HepG2 (cell line): Measurements from ENCODE around the gene FAM90A1. TPM values are rescaled to one million over a fixed set of nuclear protein-coding genes. Genes with fewer than 3 reads are reported as not detected.
"Not testable (repeated sequence)": the region's sequence is repeated elsewhere in the genome, so short reads cannot be mapped to it uniquely, and the experiment has no call there.

Source experiments
- ATAC-seq: fragments of 200-7000 bp; cut with Tn5 transposase; 3 replicates; pipeline ENCODE4 v1.9.1; 2020; ENCODE audit warnings: mild to moderate bottlenecking, moderate library complexity
- BruUV-seq: library from RNA; stranded (reverse); fragments of 400-500 nt; replicated peaks from 2 replicates; lab custom pipeline; 2021; lab: Mats Ljungman, UMichigan
- CTCF ChIA-PET: fragments of 300-600 bp; formaldehyde crosslinking; extraction: SDS; loops from one replicate; lab custom pipeline; 2021; ENCODE audit warnings: low total read pairs, inconsistent platforms, low intra/inter-chr PET ratio; lab: Yijun Ruan, JAX
- POLR2A ChIA-PET: fragments of 350-600 bp; sonication (Branson Sonifier 250); formaldehyde crosslinking; loops from one replicate; lab custom pipeline; 2020; ENCODE audit warnings: antibody characterized with exemption, inconsistent platforms; lab: Yijun Ruan, JAX
- DNase-seq: peaks from one replicate; pipeline ENCODE4 v3.0.0-alpha.2; 2015; ENCODE audit warnings: low spot score
- FAIRE-seq: peaks from 3 replicates; lab custom pipeline; 2011; peaks lifted over from hg19 to GRCh38; lab: Jason Lieb, UNC
- H2AFZ ChIP-seq: one replicate; pipeline ENCODE4 v1.6.1; 2011; ENCODE audit warnings: low read length, inconsistent platforms
- H3K27ac ChIP-seq: fragments of 300-600 bp; 3 replicates; pipeline ENCODE4 v1.8.0; 2011; ENCODE audit warnings: mixed run types, mild to moderate bottlenecking, mixed read lengths, low read length, inconsistent platforms; ENCODE audit not compliant: insufficient read depth; ENCODE audit errors: extremely low read length
- H3K27me3 ChIP-seq, 2 experiments: fragments of 200-600 bp in 1 of 2; 2 replicates in 1 of 2; 3 replicates in 1 of 2; pipeline versions ENCODE4 v1.6.0 to v1.8.0; 2011; ENCODE audit warnings: low read length in 2 of 2, mild to moderate bottlenecking in 2 of 2, moderate library complexity in 2 of 2, inconsistent platforms in 1 of 2; ENCODE audit not compliant: insufficient read depth in 2 of 2, control insufficient read depth in 1 of 2
- H3K36me3 ChIP-seq, 2 experiments: fragments of 200-600 bp in 1 of 2; replicated peaks in 1 of 2; 2 replicates in 1 of 2; 3 replicates in 1 of 2; pipeline versions ENCODE4 v1.5.1 to v1.8.0; 2011; ENCODE audit warnings: low read length in 2 of 2, inconsistent platforms in 1 of 2; ENCODE audit not compliant: insufficient read depth in 2 of 2, control insufficient read depth in 1 of 2
- H3K4me1 ChIP-seq: 2 replicates; pipeline ENCODE4 v1.5.1; 2012; ENCODE audit warnings: low read length, inconsistent platforms; ENCODE audit not compliant: insufficient read depth
- H3K4me2 ChIP-seq: 2 replicates; pipeline ENCODE4 v1.6.0; 2011; ENCODE audit warnings: low read depth, low read length, inconsistent platforms
- H3K4me3 ChIP-seq, 3 experiments: fragments of 200-600 bp in 1 of 3; sonication (generic), shearing (Covaris generic) in 1 of 3; replicated peaks in 1 of 3; 2 replicates each; pipeline ENCODE4 v1.5.1; 2011 to 2016; ENCODE audit warnings: low read length in 3 of 3, inconsistent platforms in 2 of 3, low read depth in 2 of 3, mild to moderate bottlenecking in 2 of 3, control low read depth in 1 of 3, mixed read lengths in 1 of 3; ENCODE audit not compliant: insufficient read depth in 1 of 3
- H3K79me2 ChIP-seq: one replicate; pipeline ENCODE4 v1.6.1; 2011; ENCODE audit warnings: low read length, inconsistent platforms; ENCODE audit not compliant: insufficient read depth
- H3K9ac ChIP-seq: 2 replicates; pipeline ENCODE4 v1.6.0; 2011; ENCODE audit warnings: mild to moderate bottlenecking, low read depth, low read length, inconsistent platforms; ENCODE audit not compliant: insufficient read depth
- H3K9me3 ChIP-seq: 2 replicates; pipeline ENCODE4 v1.5.1; 2012; ENCODE audit warnings: mild to moderate bottlenecking, low read length
- H4K20me1 ChIP-seq: 2 replicates; pipeline ENCODE4 v1.6.0; 2011; ENCODE audit warnings: inconsistent platforms, mild to moderate bottlenecking, low read length, moderate library complexity; ENCODE audit not compliant: insufficient read depth
- HDAC1 ChIP-seq: sonication (generic); formaldehyde crosslinking; IDR thresholded peaks from 2 replicates; pipeline ENCODE4 v1.5.1; 2020; ENCODE audit warnings: mild to moderate bottlenecking, missing genetic modification reagents
- HIVEP1 ChIP-seq: sonication (generic); formaldehyde crosslinking; IDR thresholded peaks from 2 replicates; pipeline ENCODE4 v1.4.0; 2020; ENCODE audit warnings: mild to moderate bottlenecking, missing genetic modification reagents
- HNRNPLL ChIP-seq: fragments of 200-400 bp; formaldehyde crosslinking; IDR thresholded peaks from 2 replicates; pipeline ENCODE4 v1.6.1; 2017; ENCODE audit warnings: mild to moderate bottlenecking, low read depth, low read length; ENCODE audit not compliant: poor library complexity, severe bottlenecking
- HOXA3 ChIP-seq: sonication (generic); formaldehyde crosslinking; IDR thresholded peaks from 2 replicates; pipeline ENCODE4 v1.5.0; 2020; ENCODE audit warnings: missing genetic modification reagents
- KDM5B ChIP-seq: sonication (generic); formaldehyde crosslinking; IDR thresholded peaks from 2 replicates; pipeline ENCODE4 v1.4.0; 2020; ENCODE audit warnings: missing genetic modification reagents, mild to moderate bottlenecking, borderline replicate concordance
- MXD1 ChIP-seq: sonication (generic); formaldehyde crosslinking; IDR thresholded peaks from 2 replicates; pipeline ENCODE4 v1.4.0; 2020; ENCODE audit warnings: mild to moderate bottlenecking, missing genetic modification reagents
- MXD4 ChIP-seq: IDR thresholded peaks from 2 replicates; pipeline ENCODE4 v1.6.1; 2016; ENCODE audit warnings: mild to moderate bottlenecking, missing biosample characterization, missing genetic modification reagents
- MXI1 ChIP-seq: IDR thresholded peaks from 3 replicates; pipeline ENCODE4 v1.6.1; 2012; ENCODE audit warnings: low read depth, low read length, inconsistent platforms, borderline replicate concordance
- PHF8 ChIP-seq: sonication (generic); formaldehyde crosslinking; IDR thresholded peaks from 2 replicates; pipeline ENCODE4 v1.5.0; 2020; ENCODE audit warnings: missing genetic modification reagents
- PITX1 ChIP-seq: sonication (generic); formaldehyde crosslinking; IDR thresholded peaks from 2 replicates; pipeline ENCODE4 v1.5.1; 2020; ENCODE audit warnings: mild to moderate bottlenecking, missing genetic modification reagents
- POLR2AphosphoS5 ChIP-seq: IDR thresholded peaks from 2 replicates; pipeline ENCODE4 v1.6.1; 2012; ENCODE audit warnings: low read depth, low read length
- RFX3 ChIP-seq: IDR thresholded peaks from 2 replicates; pipeline ENCODE4 v1.6.1; 2016; ENCODE audit warnings: missing biosample characterization, missing genetic modification reagents
- SP5 ChIP-seq: IDR thresholded peaks from 2 replicates; pipeline ENCODE4 v1.6.1; 2016; ENCODE audit warnings: low read depth, borderline replicate concordance
- SPEN ChIP-seq: sonication (generic); formaldehyde crosslinking; IDR thresholded peaks from 2 replicates; pipeline ENCODE4 v1.5.1; 2020; ENCODE audit warnings: low read depth, mild to moderate bottlenecking, missing genetic modification reagents
- TAF1 ChIP-seq: sonication (generic); formaldehyde crosslinking; IDR thresholded peaks from 2 replicates; pipeline ENCODE4 v1.4.0; 2020; ENCODE audit warnings: missing genetic modification reagents
- ZFP90 ChIP-seq: sonication (generic); formaldehyde crosslinking; IDR thresholded peaks from 2 replicates; pipeline ENCODE4 v1.8.0; 2022; ENCODE audit warnings: missing genetic modification reagents, mild to moderate bottlenecking, inconsistent platforms, borderline replicate concordance
- ZFX ChIP-seq: sonication (generic); formaldehyde crosslinking; IDR thresholded peaks from 2 replicates; pipeline ENCODE4 v1.4.0; 2020; ENCODE audit warnings: mild to moderate bottlenecking, low read depth, missing genetic modification reagents, moderate library complexity
- ZFY ChIP-seq: sonication (generic); formaldehyde crosslinking; IDR thresholded peaks from 2 replicates; pipeline ENCODE4 v1.4.0; 2020; ENCODE audit warnings: missing genetic modification reagents
- ZMAT3 ChIP-seq: sonication (generic); formaldehyde crosslinking; conservative IDR thresholded peaks from 2 replicates; pipeline ENCODE4 v1.7.0; 2021; ENCODE audit warnings: missing genetic modification reagents
- WGBS: methylation state at CpG from one replicate; pipeline ENCODE4 v1.1.6; 2017; ENCODE audit warnings: low lambda C conversion rate; 5-methylcytosine and 5-hydroxymethylcytosine counted together
- in situ Hi-C: cut with HindIII; loops from 2 replicates; pipeline ENCODE4 v1.10.0; 2017; ENCODE audit warnings: low pct_unique_long_range_greater_than_20kb; ENCODE audit not compliant: extremely low pct_ligation_motif_present
- intact Hi-C: fragments of 100-400 bp; cut with micrococcal nuclease; formaldehyde crosslinking; loops from one replicate; pipeline ENCODE4 v1.10.0; 2022; ENCODE audit not compliant: unreplicated experiment
- polyA plus RNA-seq, 8 experiments: library from polyadenylated mRNA; depleted of rRNA in 3 of 8; stranded (reverse) in 7 of 8; unstranded in 1 of 8; fragments of >200 nt; fragmentation: Illumina TruSeq in 4 of 8; extraction: Trizol in 4 of 8; gene quantifications; 2 replicates each; pipeline versions ENCODE4 v1.2.1 to v1.2.3, GENCODE V29; 2011 to 2016; ENCODE audit warnings: low read depth in 4 of 8, missing spikeins in 1 of 8, mixed read lengths in 1 of 8; ENCODE audit not compliant: insufficient read depth in 1 of 8
- total RNA-seq, 5 experiments: library from RNA; depleted of rRNA; stranded (reverse); fragments of >200 nt; fragmentation: Illumina TruSeq; extraction: Trizol; gene quantifications; 2 replicates each; pipeline ENCODE4 v1.2.3, GENCODE V29; 2016; ENCODE audit warnings: low read depth in 1 of 5
- TF ChIP-seq, protein P1 (sequence below): IDR thresholded peaks from 2 replicates; pipeline ENCODE4 v1.6.1; 2016; ENCODE audit warnings: missing genetic modification reagents, missing compliant biosample characterization
- TF ChIP-seq, protein P2 (sequence below): sonication (generic); formaldehyde crosslinking; IDR thresholded peaks from 2 replicates; pipeline ENCODE4 v1.5.0; 2020; ENCODE audit warnings: mild to moderate bottlenecking, missing genetic modification reagents, moderate library complexity

FAM90A1 gene
- total and polyA plus RNA-seq, 2 of the 13 experiments (the other 11 are each of a cell fraction or from before 2014, with no cell fraction given) = not detected

GRCh38 chr12:8242880-8243681 is 15.7 kb upstream of the FAM90A1 start (continued):
- TF ChIP-seq, protein P1, sequence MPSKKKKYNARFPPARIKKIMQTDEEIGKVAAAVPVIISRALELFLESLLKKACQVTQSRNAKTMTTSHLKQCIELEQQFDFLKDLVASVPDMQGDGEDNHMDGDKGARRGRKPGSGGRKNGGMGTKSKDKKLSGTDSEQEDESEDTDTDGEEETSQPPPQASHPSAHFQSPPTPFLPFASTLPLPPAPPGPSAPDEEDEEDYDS (CRISPR knock-in tag) = peak; percentile 37; the same call in 1 of the 2 replicates
- TF ChIP-seq MXD4 (CRISPR knock-in tag) (0 out of 2 replicates have a peak, but pooled peaks have one; percentile 48), HOXA3 (CRISPR knock-in tag) (0 out of 2 replicates have a peak, but pooled peaks have one; percentile 19), RFX3 (peak; percentile 78), KDM5B (CRISPR knock-in tag) (peak; percentile 0; the same call in 1 of the 2 replicates), ZFP90 (CRISPR knock-in tag) (0 out of 2 replicates have a peak, but pooled peaks have one; percentile 35), MXI1 (peak; percentile 74; the same call in 1 of the 3 replicates), SP5 (peak; percentile 54; the same call in 1 of the 2 replicates), HNRNPLL (peak; percentile 62), POLR2AphosphoS5 (0 out of 2 replicates have a peak, but pooled peaks have one; percentile 38)
- TF ChIP-seq, all 625 proteins: peak for 32; not testable (repeated sequence) for 593

DNA sequence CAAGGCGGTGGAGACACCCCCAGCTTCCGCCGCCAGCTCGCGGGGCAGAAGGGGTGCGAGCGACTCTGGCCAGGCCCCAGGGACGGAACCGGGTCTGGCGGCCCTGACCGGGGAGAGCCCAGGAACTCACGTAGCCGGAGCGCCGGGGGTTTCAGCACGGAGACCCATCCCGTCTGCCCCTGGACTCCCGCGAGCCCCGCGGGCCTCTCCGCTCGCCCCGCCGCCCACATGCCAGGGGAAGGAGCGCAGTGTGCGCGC is 15.1 kb upstream of the FAM90A1 start:
- H3K4me1 ChIP-seq, H3K36me3 ChIP-seq, CTCF ChIA-PET, BruUV-seq, intact Hi-C loops, H3K79me2 ChIP-seq, H4K20me1 ChIP-seq, H3K9me3 ChIP-seq, FAIRE-seq, H2AFZ ChIP-seq, H3K27me3 ChIP-seq, ATAC-seq, DNase-seq, POLR2A ChIA-PET: not testable (repeated sequence)
- peak overlapping the region; percentile 55 to 79 (median 66); a peak in 5 of 6 replicates for H3K4me3 ChIP-seq
- H3K4me2 ChIP-seq = peak overlapping the region; percentile 74
- in situ Hi-C loops = loop anchor here (25.0 kb wide), 1 partner anchor 130 kb away; the partner anchor contains the start of gene CLEC4A
- peak overlapping the region; percentile 59 for H3K27ac ChIP-seq
- H3K9ac ChIP-seq = peak overlapping the region; percentile 69
- no CpG with 5 or more reads among the region's 28 CpGs for WGBS
- TF ChIP-seq HIVEP1 (peak; percentile 44; the same call in 1 of the 2 replicates), PITX1 (0 out of 2 replicates have a peak, but pooled peaks have one; percentile 4), KDM5B (CRISPR knock-in tag) (peak; percentile 47; the same call in 1 of the 2 replicates), SPEN (CRISPR knock-in tag) (peak; percentile 27; the same call in 1 of the 2 replicates), ZFX (CRISPR knock-in tag) (peak; percentile 45; the same call in 1 of the 2 replicates), TAF1 (peak; percentile 65; the same call in 1 of the 2 replicates), HDAC1 (CRISPR knock-in tag) (peak; percentile 72; the same call in 1 of the 2 replicates), MXD1 (CRISPR knock-in tag) (0 out of 2 replicates have a peak, but pooled peaks have one; percentile 60), ZMAT3 (0 out of 2 replicates have a peak, but pooled peaks have one; percentile 58), PHF8 (CRISPR knock-in tag) (0 out of 2 replicates have a peak, but pooled peaks have one; percentile 59), ZFY (CRISPR knock-in tag) (peak; percentile 53)
- TF ChIP-seq, protein P2, sequence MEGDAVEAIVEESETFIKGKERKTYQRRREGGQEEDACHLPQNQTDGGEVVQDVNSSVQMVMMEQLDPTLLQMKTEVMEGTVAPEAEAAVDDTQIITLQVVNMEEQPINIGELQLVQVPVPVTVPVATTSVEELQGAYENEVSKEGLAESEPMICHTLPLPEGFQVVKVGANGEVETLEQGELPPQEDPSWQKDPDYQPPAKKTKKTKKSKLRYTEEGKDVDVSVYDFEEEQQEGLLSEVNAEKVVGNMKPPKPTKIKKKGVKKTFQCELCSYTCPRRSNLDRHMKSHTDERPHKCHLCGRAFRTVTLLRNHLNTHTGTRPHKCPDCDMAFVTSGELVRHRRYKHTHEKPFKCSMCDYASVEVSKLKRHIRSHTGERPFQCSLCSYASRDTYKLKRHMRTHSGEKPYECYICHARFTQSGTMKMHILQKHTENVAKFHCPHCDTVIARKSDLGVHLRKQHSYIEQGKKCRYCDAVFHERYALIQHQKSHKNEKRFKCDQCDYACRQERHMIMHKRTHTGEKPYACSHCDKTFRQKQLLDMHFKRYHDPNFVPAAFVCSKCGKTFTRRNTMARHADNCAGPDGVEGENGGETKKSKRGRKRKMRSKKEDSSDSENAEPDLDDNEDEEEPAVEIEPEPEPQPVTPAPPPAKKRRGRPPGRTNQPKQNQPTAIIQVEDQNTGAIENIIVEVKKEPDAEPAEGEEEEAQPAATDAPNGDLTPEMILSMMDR (CRISPR knock-in tag) = peak; percentile 11; the same call in 1 of the 2 replicates
